Measurements from ENCODE around the gene ZFHX3. TPM values are rescaled to one million over a fixed set of nuclear protein-coding genes. Genes with fewer than 3 reads are reported as not detected.
A peak's percentile ranks its signal among the peaks of the same experiment; 100 is the strongest.

ZFHX3 gene
- total RNA-seq, 1 experiment from 2014 or later, result 13.6 TPM

- intact Hi-C loops (cut with micrococcal nuclease; ENCODE audit: unreplicated experiment), result loop anchor here (2.0 to 5.0 kb wide), 4 partner anchors 129 to 364 kb away; no protein-coding TSS in a partner anchor
- no TSS peak for BruUV-seq (replicated peaks)
- Mint-ChIP-seq H3K9me3 (ENCODE audit: low read depth, unreplicated experiment) (no peaks in the 10 kb centered on the region), H3K27me3 (ENCODE audit: unreplicated experiment) (no peaks in the 10 kb centered on the region), H3K27ac (ENCODE audit: unreplicated experiment) (no peak overlapping the region), H3K4me1 (ENCODE audit: low read depth, unreplicated experiment) (no peaks in the 10 kb centered on the region), H3K36me3 (ENCODE audit: insufficient read depth, unreplicated experiment) (no peaks in the 10 kb centered on the region), H3K4me3 (ENCODE audit: low read depth, unreplicated experiment) (no peak overlapping the region)
- CTCF ChIA-PET, result interaction anchor here (1.3 to 1.7 kb wide), 9 partner anchors 15 to 1045 kb away, joined by 3 to 23 read pairs (median 12); no protein-coding TSS in a partner anchor
- TF ChIP-seq, protein P1, sequence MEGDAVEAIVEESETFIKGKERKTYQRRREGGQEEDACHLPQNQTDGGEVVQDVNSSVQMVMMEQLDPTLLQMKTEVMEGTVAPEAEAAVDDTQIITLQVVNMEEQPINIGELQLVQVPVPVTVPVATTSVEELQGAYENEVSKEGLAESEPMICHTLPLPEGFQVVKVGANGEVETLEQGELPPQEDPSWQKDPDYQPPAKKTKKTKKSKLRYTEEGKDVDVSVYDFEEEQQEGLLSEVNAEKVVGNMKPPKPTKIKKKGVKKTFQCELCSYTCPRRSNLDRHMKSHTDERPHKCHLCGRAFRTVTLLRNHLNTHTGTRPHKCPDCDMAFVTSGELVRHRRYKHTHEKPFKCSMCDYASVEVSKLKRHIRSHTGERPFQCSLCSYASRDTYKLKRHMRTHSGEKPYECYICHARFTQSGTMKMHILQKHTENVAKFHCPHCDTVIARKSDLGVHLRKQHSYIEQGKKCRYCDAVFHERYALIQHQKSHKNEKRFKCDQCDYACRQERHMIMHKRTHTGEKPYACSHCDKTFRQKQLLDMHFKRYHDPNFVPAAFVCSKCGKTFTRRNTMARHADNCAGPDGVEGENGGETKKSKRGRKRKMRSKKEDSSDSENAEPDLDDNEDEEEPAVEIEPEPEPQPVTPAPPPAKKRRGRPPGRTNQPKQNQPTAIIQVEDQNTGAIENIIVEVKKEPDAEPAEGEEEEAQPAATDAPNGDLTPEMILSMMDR (IDR thresholded peaks at IDR 0.05; ENCODE audit: unreplicated experiment), result no peak
- no peak for DNase-seq
These were observed 214.4 kb downstream of the ZFHX3 start for GRCh38 chr16:72833482-72833881.

- intact Hi-C loops (cut with micrococcal nuclease; ENCODE audit: unreplicated experiment), result loop anchor here (1.0 to 5.0 kb wide), 5 partner anchors 43 to 365 kb away; no protein-coding TSS in a partner anchor
- BruUV-seq (replicated peaks), result no TSS peak
- Mint-ChIP-seq H3K4me1 (ENCODE audit: low read depth, unreplicated experiment) (no peaks in the 10 kb centered on the region), H3K36me3 (ENCODE audit: insufficient read depth, unreplicated experiment) (no peaks in the 10 kb centered on the region), H3K4me3 (ENCODE audit: low read depth, unreplicated experiment) (no peak overlapping the region), H3K27ac (ENCODE audit: unreplicated experiment) (no peak overlapping the region), H3K27me3 (ENCODE audit: unreplicated experiment) (no peaks in the 10 kb centered on the region), H3K9me3 (ENCODE audit: low read depth, unreplicated experiment) (no peaks in the 10 kb centered on the region)
- peak; percentile 93 for DNase-seq
- CTCF ChIA-PET, result interaction anchor here (0.6 to 1.7 kb wide), 25 partner anchors 8 to 1110 kb away, joined by 3 to 23 read pairs (median 4); no protein-coding TSS in a partner anchor
- TF ChIP-seq, protein P1 (IDR thresholded peaks at IDR 0.05; ENCODE audit: unreplicated experiment), result peak; percentile 95
These were observed 215.2 kb downstream of the ZFHX3 start for GRCh38 chr16:72832621-72833248.

DNA sequence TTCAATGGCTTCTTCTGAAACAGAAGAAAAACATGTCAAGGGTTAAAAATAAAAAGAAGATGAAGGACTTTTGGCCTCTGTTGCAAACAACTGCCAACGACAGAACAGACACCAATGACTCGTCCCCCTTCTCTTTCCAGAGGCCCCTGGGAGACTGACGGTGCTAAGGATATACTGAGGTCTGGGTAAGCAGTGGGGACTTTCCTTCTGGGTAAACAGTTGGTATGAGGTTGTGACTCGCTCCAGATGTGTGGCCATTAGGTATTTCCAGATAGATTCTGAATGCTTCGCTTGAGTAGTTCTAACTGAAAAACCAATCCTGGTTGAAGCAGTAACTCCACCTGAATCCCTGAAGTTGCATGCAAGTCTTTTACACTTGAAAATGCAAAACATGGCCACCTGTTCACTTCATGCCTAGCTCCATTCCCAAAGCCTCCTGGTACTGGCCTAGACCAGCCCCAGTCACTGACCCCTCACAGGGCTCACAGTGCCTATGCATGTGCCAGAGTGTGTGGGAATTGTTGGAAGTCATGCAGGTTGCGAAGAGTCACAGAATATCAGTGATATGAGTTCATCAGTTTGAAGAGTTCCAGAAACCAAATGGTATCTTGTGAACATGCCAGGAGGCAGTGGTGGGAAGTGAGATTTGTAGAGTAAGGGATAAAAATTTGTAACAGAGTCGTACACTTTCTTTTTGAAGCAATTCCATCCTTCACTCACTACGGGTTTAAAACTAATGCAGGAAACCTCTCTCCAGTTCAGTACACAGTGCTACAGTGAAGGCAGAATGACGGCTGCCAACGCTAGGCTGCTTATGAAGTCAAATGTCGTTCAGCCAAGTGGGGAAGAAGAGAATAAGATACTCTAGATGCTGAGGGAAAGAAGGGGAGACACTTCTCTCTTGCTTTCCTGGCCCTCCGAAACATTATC, 217.8 kb downstream of the ZFHX3 start:
- CTCF ChIA-PET, result no interaction called here
- H3K9me3 Mint-ChIP-seq (ENCODE audit: low read depth, unreplicated experiment), result no peaks in the 10 kb centered on the region
- DNase-seq, result no peak
- H3K4me3 Mint-ChIP-seq (ENCODE audit: low read depth, unreplicated experiment), result no peak overlapping the region
- no peaks in the 10 kb centered on the region for H3K27me3 Mint-ChIP-seq (ENCODE audit: unreplicated experiment)
- no peaks in the 10 kb centered on the region for H3K36me3 Mint-ChIP-seq (ENCODE audit: insufficient read depth, unreplicated experiment)
- H3K4me1 Mint-ChIP-seq (ENCODE audit: low read depth, unreplicated experiment), result no peaks in the 10 kb centered on the region
- intact Hi-C loops (cut with micrococcal nuclease; ENCODE audit: unreplicated experiment), result loop anchor here (5.0 kb wide), 4 partner anchors 132 to 367 kb away; no protein-coding TSS in a partner anchor
- H3K27ac Mint-ChIP-seq (ENCODE audit: unreplicated experiment), result no peak overlapping the region
- TF ChIP-seq, protein P1 (IDR thresholded peaks at IDR 0.05; ENCODE audit: unreplicated experiment), result no peak
- BruUV-seq (replicated peaks), result no TSS peak

- Mint-ChIP-seq H3K4me1 (ENCODE audit: low read depth, unreplicated experiment) (no peaks in the 10 kb centered on the region), H3K27ac (ENCODE audit: unreplicated experiment) (no peak overlapping the region), H3K27me3 (ENCODE audit: unreplicated experiment) (no peaks in the 10 kb centered on the region), H3K4me3 (ENCODE audit: low read depth, unreplicated experiment) (no peak overlapping the region), H3K36me3 (ENCODE audit: insufficient read depth, unreplicated experiment) (no peaks in the 10 kb centered on the region), H3K9me3 (ENCODE audit: low read depth, unreplicated experiment) (no peaks in the 10 kb centered on the region)
- TF ChIP-seq, protein P1 (IDR thresholded peaks at IDR 0.05; ENCODE audit: unreplicated experiment), result no peak
- DNase-seq, result no peak
- CTCF ChIA-PET, result interaction anchor here (0.6 to 1.1 kb wide), 2 partner anchors 10 to 1051 kb away, joined by 3 to 5 read pairs; no protein-coding TSS in a partner anchor
- no TSS peak for BruUV-seq (replicated peaks)
- intact Hi-C loops (cut with micrococcal nuclease; ENCODE audit: unreplicated experiment), result loop anchor here (5.0 kb wide), 1 partner anchor 326 kb away; no protein-coding TSS in a partner anchor
These were observed 220.1 kb downstream of the ZFHX3 start for GRCh38 chr16:72827866-72828265.
